ENCODE results near the gene NUDT19.
A peak's percentile ranks its signal among the peaks of the same experiment; 100 is the strongest.

Gene NUDT19

DNA sequence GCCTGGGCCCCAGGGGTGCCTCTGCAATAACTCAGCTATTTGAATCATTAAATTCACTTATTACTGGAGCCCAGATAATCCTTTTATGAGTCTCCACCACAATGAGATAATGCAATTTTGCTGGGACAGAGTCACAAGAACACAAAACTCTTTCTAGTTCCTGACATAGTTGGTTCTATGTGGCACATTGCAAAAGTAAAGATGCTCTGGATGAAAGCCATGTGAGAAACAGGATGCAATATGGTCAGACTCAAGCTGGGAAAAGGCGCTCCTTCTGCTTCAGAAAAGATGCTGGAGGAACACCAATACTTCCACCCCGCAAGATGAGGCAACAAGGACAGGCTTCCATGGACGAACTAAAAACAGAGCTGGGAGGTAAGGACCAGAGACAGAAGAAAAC, 22.3 kb upstream of the NUDT19 start:
- TF ChIP-seq, protein P1, sequence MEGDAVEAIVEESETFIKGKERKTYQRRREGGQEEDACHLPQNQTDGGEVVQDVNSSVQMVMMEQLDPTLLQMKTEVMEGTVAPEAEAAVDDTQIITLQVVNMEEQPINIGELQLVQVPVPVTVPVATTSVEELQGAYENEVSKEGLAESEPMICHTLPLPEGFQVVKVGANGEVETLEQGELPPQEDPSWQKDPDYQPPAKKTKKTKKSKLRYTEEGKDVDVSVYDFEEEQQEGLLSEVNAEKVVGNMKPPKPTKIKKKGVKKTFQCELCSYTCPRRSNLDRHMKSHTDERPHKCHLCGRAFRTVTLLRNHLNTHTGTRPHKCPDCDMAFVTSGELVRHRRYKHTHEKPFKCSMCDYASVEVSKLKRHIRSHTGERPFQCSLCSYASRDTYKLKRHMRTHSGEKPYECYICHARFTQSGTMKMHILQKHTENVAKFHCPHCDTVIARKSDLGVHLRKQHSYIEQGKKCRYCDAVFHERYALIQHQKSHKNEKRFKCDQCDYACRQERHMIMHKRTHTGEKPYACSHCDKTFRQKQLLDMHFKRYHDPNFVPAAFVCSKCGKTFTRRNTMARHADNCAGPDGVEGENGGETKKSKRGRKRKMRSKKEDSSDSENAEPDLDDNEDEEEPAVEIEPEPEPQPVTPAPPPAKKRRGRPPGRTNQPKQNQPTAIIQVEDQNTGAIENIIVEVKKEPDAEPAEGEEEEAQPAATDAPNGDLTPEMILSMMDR (IDR thresholded peaks at IDR 0.05) = no peak
- Histone ChIP-seq H3K27ac (no peak overlapping the region), H3K4me3 (no peak overlapping the region)
- DNase-seq (ENCODE audit: low spot score) = no peak

DNA sequence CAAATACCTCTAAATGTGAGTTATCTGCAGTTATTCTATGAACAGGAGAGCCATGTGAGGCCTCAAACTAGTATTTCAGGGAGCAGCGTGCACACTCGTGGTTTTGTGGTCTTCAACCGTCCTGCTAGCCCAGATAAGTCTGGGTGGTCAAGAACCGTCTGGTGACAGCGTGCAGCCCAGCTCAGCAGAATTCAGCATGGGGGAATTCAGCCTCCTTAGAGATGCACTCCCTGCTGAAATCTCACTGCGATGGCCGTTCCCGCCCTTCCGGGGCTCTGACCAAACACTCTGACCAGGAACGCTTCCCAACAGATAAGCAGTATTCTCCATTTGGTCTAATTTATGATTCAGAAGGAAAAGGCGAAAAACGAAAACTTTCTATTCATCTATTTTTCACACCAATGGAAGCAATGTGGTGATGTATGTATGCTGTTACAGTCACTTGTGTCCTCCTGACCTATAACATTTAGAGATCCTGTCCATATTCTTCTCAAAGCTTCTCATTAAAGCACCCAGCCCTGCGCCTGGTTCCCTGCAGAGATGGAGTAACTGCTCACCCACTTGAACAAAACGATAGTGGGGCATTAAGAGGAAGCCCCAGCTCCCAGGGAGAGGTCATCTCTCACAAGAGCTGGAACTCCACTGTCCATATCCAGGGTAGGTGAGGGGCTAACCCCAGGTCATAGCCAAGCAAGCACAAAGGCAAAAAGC, 19.6 kb upstream of the NUDT19 start:
- H3K27ac ChIP-seq = no peak overlapping the region
- DNase-seq (ENCODE audit: low spot score) = no peak

DNA sequence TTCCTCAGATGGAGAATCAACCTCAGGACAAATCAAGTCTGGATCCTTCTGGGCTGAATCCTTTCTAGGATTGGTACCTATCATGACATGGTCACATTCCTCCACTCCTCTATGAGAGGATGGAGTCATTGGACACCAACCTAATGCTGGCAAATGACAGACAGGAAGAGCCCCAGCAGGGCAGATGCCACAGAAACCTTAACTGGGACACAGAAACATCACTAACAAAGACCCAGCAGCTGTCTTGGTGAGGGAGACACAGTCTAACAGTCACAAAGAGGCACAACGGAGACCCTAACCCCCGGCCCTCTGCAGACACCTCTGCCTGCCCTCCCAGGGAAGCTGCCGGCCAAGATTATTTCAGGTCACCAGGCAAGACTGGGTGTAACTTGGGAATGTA, 18.8 kb upstream of the NUDT19 start:
- Histone ChIP-seq H3K4me3 (no peak overlapping the region), H3K27ac (no peak overlapping the region)
- no peak for DNase-seq (ENCODE audit: low spot score)
- TF ChIP-seq, protein P1 (IDR thresholded peaks at IDR 0.05) = no peak

More for the DNA sequence above, 19.6 kb upstream of the NUDT19 start:
- TF ChIP-seq, protein P1 (IDR thresholded peaks at IDR 0.05) = no peak
- H3K4me3 ChIP-seq = no peak overlapping the region

DNA sequence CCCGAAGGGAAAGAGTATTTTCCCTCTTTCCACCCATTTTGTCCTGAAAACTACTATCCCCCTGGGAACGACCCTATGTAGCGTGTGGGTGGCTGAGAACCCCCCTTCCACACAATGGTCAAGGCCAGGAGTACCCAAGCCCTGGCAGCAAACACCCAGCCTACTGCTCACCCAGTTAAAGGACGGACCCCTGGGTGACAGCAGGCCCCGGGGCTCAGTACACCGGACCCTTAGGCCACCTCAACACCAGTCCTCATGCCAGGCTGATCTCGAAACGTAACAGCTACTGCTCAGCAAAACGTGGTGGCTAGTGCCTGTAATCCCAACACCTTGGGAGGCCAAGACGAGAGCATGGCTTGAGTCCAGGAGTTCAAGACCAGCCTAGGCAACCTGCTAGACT, 18.0 kb upstream of the NUDT19 start:
- H3K4me3 ChIP-seq = peak overlapping the region; percentile 100

DNA sequence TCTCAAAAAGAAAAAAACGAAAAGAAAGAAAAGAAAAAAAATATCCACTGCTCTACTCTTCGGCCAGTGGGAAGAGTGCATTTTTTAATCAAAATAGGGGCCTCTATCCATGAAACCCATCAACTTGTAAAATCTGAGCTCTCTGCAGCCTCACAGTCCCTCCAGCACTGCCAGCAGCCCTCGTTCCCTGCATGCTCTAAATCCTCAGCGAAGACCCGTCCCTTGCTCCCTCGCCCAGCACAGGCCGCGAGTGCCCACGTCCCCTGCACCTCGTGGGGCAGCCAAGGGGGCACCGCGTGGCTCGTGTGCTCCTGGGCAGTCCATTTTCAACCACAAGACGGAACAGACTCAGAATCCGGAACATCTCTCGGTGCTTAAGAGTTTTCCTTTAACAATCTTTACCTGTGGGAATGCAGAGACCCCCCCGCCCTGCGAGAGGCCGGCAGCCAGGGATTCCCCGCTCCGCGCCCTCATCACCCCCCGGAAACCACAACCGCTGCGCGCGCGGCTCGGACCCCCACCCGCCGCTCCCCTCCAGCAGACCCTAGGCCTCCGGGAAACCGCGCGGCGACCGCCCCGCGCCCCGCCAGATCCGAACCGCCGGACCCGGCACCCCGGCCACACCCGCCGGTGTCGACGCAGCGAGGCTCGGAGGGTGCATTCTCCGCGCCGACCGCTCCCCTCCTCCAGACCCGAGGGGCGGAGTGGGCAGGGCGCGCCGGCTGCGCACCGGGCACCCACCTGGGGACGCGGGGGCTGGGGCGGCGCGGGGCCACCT, 17.3 kb upstream of the NUDT19 start:
- Histone ChIP-seq H3K27ac (peak overlapping the region; percentile 64 to 97), H3K4me3 (peak overlapping the region; percentile 100)
- no peak for DNase-seq (ENCODE audit: low spot score)
- TF ChIP-seq, protein P1 (IDR thresholded peaks at IDR 0.05) = no peak

More for the DNA sequence above, 18.0 kb upstream of the NUDT19 start:
- no peak for DNase-seq (ENCODE audit: low spot score)
- H3K27ac ChIP-seq = no peak overlapping the region
- TF ChIP-seq, protein P1 (IDR thresholded peaks at IDR 0.05) = no peak

DNA sequence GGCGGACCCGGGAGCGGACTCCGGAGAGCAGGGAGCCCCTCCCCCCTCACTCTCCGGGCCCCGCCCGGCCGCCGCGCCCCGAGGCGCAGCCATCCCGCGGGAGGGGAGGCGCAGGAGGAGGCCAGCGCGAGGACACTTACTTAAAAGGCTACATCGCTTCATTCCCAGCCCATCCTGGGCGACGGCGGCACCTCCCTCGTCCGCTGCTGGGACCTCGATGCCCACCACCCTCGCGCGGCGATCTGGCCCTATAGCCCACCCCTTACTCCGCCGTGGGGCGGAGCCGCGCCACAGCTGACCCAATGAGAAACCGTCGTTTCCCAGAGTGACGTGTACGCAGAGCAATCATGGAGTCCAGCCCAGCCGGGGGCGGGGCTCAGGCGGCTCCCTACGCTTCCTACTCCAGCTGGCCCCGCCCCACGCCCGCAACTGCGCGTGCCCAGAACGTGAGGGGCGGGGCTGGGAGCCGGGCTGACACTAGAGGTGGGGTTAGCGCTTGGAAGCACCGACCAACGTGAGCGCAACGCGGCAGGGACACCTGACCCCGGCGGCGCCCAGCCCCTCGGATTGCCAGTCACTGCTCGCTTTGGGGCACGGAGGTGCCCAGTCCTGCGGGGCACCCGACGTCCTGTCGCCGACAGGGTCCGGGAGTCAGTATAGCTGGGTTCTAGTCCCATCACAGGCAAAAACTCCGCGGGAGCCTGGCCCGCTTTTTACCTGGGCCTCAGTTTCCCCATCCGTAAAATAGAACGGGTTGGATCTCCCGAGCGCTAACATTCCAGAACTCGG, 16.5 kb upstream of the NUDT19 start, which contains the start of gene ANKRD27:
Gene ANKRD27 (minus strand): TSS at position 250 of the 789 bp plus-strand sequence. CDS start 16,165 bp downstream, outside the sequence.
- TF ChIP-seq, protein P1 (IDR thresholded peaks at IDR 0.05) = no peak
- Histone ChIP-seq H3K4me3 (peak within 1 kb of the TSS; percentile 100), H3K27ac (peak within 1 kb of the TSS; percentile 64 to 97)
- DNase-seq (ENCODE audit: low spot score) = peak; percentile 99
